Measurements from ENCODE around the gene FA2H.

The FA2H gene

DNA sequence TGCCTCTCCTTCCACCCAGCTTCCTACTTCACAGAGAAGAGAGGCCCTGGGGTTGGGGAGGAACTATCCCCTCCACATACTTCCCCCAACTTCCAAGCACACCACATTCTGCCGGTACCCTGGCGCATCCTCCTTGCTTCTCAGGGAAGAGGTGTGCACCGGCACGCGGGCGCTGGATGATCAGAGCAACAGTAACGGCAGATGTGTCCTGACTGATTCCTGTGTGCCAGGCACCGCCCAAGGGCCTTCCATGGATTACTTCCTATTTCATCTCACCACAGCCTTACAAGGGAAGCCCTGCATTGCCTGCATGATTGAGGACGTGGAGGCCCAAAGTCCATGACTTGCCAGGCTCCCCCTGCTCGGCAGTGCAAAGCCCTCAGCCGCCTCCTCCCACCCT lies 52.9 kb downstream of the FA2H start:
- no peak for DNase-seq (ENCODE audit: low read depth)

GRCh38 chr16:74720579-74720978 lies 54.0 kb downstream of the FA2H start:
- DNase-seq (ENCODE audit: low read depth): no peak

DNA sequence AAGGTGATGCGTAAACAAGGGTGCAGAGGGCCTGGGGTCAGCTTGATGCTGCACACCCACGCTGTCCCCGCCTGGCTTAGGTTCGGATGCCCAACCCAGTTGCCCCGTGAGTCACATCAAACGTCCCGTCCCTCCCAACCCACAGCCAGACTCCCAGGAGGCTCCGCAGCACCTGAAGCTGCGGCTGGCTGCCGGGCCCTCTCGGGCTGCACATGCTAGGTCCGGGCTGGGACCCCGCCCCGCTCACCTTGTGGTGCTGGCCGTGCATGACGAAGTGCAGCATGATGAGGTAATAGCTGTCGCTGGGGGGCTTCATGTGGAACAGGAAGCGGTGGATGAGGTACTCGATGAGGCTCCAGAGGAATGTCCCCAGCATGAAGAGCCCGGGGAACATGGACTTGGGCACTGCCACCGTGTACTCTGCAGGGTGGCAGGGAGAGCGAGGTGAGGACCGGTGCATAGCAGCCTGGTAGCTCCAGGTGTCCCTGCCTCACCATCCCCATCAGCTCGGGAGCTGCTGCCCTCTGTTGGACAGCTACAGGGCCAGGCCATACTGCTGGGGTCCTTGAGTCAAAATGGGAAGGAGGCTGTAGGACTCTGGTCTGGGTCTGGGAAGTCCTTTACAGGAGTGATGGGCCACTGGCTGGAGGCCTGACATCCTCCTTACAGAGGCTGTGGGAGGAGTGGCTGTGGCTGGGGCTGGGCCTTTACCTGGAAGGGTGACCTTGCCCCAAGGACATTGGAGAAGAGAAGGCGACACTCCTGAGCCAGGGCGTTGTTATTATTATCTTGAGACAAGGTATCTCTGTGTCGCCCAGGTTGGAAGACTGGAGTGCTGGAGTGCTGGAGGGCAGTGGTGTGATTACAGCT lies 55.6 kb downstream of the FA2H start:
- DNase-seq (ENCODE audit: low read depth): no peak

GRCh38 chr16:74718140-74718539 lies 56.5 kb downstream of the FA2H start:
- no peak for DNase-seq (ENCODE audit: low read depth)

DNA sequence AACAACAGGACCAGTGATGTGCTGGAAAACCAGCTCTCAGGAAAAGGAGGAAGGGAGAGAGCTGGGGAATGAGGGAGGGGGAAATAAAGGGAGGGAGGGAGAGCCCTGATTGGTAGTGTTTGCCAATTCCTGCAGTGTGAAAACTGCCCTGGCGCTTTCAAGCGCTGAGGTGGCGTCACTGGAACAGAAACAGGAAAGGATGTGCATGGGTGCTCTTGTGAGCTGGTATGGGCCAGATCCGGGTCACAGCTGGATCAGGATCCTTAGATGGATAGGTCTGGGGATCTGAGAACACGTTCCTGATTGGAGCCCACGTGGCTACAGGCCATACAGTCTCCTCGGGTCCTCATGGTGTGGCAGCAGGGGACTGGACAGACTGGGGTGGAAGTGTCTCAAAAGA lies 57.3 kb downstream of the FA2H start:
- DNase-seq (ENCODE audit: low read depth): no peak

- no peak for DNase-seq (ENCODE audit: low read depth)
Observed at GRCh38 chr16:74716355-74716754, 58.3 kb downstream of the FA2H start.

DNA sequence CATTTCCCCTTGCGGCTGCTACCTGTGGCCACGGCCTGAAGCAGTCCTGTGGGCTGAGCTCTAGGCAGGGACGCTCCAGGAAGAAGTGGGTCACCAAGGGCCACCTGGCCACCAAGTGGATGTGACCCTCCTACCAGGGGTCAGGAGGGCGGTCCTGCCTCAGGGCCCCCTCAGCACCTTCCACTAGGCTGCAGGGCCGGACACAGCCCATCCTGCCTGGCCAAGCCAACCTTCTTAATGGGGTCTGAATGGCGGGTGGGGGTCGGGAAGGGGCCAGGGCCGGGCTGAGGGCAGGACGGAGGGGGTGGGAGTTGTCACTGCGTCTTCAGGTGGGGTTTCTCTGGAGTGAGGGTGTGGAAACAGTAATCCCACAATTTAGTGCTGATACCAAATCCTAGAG lies 60.7 kb downstream of the FA2H start:
- DNase-seq (ENCODE audit: low read depth): no peak

DNA sequence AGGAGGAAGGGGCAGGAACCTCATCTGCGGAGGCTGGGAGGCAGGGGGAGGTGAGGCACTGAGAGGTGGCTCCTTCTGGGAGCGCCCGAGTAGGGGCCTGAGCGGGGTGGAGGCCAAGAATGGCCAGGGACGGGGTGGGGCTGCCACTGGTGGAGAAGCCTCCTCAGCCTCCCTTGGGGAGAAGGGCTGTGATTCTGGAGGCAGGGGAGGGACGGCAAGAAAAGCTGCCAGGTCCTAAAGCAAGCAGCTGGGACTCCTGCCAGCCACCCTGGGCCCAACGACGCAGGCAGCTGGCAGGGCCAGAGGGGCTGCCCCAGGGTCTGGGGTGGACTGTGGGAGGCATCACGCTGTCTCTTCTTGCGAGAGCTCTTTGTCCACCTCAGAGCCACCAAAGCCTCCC lies 61.3 kb downstream of the FA2H start:
- DNase-seq (ENCODE audit: low read depth): no peak

- DNase-seq (ENCODE audit: low read depth): no peak
Observed at GRCh38 chr16:74711938-74712337, 62.7 kb downstream of the FA2H start.

GRCh38 chr16:74710401-74710800 lies 64.2 kb downstream of the FA2H start:
- DNase-seq (ENCODE audit: low read depth): no peak

DNA sequence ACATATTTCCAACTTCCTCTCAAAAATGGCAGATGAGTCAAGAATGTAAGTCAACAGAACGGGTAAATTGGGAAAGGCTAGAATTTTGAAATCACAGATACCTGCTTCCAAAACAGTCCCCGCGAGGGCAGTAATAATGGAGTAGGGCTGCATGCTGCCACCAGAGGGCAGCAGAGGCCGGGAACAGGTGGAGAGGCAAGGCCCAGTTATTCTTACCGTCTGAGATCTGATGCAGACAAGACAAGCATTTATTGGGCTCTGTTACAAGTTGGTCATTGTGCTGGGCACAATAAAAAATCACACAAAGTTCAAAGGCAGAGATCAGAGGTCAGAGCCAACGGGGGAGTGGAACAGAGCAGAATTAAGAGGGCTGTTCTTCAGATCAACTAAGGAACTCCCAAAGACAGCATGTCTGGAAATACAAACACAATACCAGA lies 65.2 kb downstream of the FA2H start:
- peak; percentile 71 for DNase-seq (ENCODE audit: low read depth)

DNA sequence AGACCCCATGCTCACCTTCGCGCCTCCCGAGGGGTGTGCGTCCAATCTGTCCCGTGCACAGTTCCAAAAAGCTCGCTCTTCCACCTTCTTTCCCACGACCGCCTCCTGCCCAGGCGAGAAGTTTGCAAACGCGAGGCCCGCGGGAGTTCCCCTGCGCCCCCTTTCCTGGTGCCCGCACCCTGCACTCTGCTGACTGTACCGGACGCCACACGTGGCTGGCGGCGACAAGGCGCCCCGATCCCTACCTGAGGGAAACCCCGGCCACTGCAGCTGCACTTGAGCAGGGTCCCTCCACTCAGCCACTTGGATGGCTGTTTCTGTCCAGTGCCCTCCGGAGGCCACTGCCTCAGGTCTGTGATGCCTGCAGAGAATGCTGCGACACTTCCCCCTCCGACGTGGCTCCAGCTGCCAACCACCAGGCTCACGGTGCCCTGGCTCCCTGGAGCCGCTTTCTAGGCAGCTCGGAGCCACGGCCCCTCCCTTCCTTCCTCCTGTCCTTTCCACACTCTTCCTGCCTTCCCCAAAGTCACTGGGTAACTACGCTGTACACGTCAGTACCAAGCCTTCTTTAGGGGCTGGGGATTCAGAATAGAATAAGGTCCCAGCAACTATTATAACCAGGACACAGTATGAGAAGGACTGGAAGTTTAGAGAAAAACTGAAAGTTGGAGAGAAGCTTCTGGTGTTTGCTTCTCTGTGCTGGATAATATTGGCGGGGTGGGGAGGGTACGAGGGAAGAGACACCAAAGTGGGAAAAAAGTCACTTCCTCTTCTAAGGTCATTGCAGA lies 74.0 kb downstream of the FA2H start, which contains the start of gene MLKL:
MLKL (minus strand) TSS at position 425 of the 788 bp plus-strand sequence. CDS start 5,105 bp downstream, outside the sequence.
- DNase-seq (ENCODE audit: low read depth): peak; percentile 52

DNA sequence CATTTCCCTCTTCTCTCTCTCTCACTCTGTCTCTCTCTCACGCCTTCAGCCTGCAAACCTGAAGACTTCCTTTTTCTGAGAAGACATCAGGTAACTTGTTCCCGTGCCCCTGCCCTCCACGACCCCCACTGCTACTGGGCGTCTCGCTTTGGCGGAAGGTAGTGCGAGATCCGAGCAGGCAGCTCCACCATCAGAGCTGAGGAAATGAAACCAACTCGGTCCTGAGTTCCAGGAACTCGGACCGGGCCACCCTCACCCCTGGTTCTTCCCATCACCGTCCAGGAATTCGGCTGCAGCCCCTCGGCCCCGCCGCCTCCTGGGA lies 74.5 kb downstream of the FA2H start:
- no peak for DNase-seq (ENCODE audit: low read depth)

GRCh38 chr16:74699666-74700065 lies 75.0 kb downstream of the FA2H start:
- DNase-seq (ENCODE audit: low read depth): no peak

DNA sequence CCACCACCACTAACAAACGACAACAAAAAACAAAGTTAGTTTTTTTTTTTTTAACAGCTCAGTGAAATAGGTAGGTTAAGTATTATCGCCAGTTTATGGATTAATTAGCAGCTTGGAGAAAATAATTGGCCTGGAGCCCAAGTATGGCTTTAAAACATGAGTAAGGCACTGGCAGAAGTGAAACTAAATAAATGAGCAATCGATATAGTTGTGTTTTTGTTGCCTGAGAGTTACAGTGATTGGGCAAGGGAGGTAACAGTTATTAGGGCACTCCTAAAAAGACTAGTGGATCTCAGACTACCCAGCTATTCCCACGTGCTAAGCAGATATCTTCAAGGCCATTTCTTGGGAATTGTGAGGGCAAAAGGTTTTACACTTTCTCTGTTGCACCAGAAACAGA lies 76.4 kb downstream of the FA2H start:
- no peak for DNase-seq (ENCODE audit: low read depth)

DNA sequence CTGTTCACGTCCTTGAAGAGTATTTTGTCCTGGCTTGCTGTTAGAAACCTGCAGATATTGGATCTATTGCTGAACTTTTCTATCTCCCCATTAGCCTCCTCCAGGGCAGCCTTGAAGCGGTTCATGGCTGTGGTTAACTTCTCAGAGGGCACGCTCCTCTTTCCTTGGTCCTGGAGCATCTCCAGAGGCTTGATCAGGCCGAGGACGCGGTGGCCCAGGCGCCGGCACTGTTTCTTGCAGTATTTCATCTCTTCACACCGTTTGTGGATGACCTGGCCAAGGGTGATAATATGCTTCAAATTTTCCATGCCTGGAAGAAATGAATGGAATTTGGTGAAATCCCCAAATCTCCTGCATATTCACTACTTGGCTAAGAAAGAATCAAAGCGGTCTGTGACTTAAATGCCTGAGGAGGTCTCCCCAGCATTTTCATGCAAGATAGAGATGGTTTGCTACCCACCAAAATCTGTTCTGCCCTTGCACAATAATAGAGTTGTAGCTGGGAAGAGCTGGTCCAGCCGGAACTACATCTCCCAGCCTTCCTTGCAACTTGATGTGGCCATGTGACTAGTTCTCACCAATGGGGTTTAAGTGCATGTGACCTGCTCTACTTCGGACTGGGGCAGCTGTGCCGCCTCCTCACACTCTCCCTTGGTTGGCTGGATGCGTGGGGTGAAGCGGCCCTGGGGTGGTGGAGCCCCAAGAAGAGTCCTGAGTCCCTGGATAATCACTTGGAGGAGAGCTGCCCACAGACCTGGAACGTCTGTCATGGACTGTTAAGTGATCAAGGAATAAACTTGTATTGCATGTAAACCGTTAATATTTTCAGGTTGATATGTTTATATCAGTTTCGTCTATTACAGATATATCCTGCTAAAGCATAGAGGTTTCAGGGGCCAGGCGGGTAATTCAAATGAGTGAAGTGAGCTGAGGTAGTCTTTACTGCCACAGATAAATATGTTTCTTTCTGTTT lies 78.9 kb downstream of the FA2H start:
- peak; percentile 33 for DNase-seq (ENCODE audit: low read depth)

DNA sequence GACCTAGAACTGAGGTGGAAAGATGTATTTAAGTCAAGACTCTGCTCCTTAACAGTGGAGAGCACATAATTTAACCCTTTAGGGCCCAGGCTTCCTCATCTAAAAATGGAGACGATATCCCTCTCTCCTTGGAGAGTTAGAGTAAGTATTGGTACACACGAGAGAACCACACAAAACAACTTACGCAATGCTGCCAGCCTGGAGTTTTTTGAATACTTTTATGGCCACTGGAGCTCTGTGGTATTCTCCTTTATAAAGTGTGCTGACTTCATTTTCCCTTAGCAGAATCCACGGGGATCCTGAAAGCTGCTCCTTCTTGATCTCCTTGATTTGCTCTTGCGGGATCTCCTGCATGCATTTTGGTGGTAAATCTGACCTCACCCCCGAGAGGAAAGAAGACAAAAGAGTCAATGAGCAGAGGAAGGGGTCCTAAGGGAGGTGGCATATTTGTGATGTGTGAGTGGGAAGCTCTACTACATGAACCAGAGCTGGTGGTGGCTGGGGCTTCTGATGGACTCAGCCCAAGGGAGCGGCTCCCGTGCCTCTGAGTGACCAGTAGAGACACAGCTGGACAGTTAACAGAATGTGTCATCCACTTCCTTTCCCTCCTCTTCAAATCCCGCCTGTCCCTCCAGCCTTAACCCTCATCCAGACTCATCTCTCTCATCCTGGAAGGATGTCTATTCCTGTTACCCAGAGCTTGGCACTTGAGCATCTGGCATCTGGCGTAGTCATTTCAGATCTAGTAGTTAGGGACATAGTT lies 83.3 kb downstream of the FA2H start:
- no peak for DNase-seq (ENCODE audit: low read depth)

DNA sequence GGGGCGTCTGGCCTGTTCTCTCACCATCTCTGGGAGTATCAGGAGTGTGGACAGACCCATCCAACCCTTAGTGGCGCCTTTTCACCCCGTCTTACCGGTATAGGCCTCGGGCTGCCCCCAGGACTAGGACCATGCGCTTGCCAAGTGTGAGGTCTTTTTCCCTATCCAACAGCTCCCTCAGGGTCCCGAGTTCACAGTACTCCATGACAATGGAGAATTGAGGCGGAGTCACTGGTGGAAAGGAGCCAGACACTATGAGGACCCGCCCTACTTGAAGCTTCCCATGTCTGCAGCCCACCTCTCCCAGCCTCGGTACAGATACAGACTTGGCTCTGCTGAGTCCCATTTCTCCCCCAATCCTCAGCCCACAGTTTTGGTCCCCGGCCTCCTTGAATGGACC lies 92.1 kb downstream of the FA2H start:
- DNase-seq (ENCODE audit: low read depth): no peak

DNA sequence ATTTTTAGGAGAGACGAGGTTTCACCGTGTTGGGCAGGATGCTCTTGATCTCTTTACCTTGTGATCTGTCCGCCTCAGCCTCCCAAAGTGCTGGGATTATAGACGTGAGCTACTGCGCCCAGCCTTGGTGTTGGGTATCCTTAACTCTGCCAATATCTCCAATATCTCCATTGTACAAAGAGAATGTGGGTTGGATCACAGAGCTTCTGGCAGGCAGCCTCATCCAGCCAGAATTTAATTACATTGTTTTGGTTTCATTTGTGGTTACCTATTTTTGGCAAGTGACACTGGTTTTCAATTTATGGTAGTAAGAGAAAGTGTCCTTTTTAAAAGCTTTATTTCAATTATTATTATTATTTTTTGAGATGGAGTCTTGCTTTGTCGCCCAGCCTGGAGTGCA lies 93.9 kb downstream of the FA2H start:
- DNase-seq (ENCODE audit: low read depth): no peak

DNA sequence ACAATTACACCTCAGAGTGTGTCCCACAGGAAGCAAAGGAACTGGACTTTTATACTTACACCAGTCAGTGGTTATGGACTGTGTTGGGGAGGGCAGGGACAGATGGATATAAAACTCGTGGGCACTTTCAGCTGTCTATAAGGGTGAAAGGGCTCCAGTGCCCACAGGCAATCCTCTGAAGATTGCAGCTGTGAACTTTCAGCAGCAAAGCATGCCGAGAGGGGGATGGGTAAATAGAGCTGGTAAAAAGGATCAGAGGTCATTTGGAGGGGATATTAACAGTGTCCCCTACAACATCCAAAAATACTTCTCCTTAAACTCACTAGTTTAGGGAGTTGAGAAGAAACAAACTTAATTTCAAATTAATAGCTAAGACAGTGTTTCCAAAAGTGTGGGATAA lies 94.6 kb downstream of the FA2H start:
- no peak for DNase-seq (ENCODE audit: low read depth)

GRCh38 chr16:74677868-74678267 lies 96.8 kb downstream of the FA2H start:
- DNase-seq (ENCODE audit: low read depth): no peak
